ENCODE measurements around the gene MXD1.

Gene MXD1

DNA sequence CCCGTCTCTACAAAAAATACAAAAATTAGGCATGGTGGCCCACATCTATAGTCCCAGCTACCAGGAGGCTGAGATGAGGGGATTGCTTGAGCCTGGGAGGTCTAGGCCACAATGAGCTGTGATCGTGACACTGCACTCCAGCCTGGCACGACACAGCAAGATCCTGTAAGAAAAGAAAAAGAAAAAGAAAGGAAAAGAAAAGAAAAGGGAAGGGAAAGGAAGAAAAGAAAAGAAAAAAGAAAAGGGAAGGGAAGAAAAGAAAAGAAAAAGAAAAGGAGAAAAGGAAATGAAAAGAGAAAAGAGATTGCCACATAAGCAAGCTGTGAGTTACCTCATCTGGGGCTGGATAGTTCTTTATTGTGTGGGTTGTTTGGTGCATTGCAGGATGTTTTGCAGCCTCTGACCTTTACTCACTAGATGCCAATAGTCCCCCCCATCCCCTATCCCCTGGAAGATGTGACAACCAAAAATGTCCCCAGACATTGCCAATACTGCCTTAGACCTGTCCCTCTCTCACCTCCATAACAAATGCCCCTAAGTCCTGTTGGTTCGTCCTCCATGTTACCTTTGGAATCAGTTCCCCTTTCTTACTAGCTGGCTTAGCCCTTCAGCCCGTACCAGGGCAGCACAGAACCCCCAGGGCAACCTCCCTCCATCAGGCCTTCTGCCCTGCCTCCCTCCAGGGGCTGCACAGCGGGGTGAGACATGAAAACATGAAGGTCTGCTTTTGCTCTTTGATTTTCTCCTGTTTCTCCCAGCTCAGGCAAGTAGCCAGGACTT is 37.6 kb downstream of the MXD1 start:
- H3K4me3 ChIP-seq (ENCODE audit: low read depth, low read length) = no peak overlapping the region
- TF ChIP-seq, protein P1, sequence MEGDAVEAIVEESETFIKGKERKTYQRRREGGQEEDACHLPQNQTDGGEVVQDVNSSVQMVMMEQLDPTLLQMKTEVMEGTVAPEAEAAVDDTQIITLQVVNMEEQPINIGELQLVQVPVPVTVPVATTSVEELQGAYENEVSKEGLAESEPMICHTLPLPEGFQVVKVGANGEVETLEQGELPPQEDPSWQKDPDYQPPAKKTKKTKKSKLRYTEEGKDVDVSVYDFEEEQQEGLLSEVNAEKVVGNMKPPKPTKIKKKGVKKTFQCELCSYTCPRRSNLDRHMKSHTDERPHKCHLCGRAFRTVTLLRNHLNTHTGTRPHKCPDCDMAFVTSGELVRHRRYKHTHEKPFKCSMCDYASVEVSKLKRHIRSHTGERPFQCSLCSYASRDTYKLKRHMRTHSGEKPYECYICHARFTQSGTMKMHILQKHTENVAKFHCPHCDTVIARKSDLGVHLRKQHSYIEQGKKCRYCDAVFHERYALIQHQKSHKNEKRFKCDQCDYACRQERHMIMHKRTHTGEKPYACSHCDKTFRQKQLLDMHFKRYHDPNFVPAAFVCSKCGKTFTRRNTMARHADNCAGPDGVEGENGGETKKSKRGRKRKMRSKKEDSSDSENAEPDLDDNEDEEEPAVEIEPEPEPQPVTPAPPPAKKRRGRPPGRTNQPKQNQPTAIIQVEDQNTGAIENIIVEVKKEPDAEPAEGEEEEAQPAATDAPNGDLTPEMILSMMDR (IDR thresholded peaks at IDR 0.05; ENCODE audit: low read depth, low read length) = no peak
- TF ChIP-seq MYC (IDR thresholded peaks at IDR 0.05; ENCODE audit: low read depth, low read length) = no peak
- TF ChIP-seq, protein P2, sequence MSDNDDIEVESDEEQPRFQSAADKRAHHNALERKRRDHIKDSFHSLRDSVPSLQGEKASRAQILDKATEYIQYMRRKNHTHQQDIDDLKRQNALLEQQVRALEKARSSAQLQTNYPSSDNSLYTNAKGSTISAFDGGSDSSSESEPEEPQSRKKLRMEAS (IDR thresholded peaks at IDR 0.05; ENCODE audit: low read depth, low read length) = no peak
- TF ChIP-seq POLR2A (IDR thresholded peaks at IDR 0.05; ENCODE audit: extremely low read depth, insufficient read length) = no peak
- DNase-seq (ENCODE audit: low read depth) = no peak

DNA sequence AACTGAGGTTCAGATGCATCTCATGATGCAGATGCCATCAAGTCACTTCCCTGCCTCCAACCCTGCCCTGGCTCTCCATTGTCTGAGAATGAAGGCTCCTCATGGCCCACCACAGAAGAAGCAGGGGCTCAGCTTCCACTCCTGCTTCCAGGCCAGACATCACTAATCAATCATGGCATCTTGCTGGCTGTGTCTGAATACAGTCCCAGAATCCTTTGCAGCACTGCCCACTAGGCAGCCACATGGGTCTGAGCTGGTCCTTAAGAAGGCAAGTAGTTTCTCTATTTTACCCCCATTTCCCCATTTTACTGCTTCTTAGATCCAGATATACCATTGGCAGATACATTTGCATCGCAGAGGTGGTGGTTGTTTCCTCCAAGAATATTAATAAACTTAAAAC is 39.2 kb downstream of the MXD1 start:
- no peak overlapping the region for H3K4me3 ChIP-seq (ENCODE audit: low read depth, low read length)
- DNase-seq (ENCODE audit: low read depth) = no peak
- TF ChIP-seq POLR2A (IDR thresholded peaks at IDR 0.05; ENCODE audit: extremely low read depth, insufficient read length) = no peak
- TF ChIP-seq, protein P1 (IDR thresholded peaks at IDR 0.05; ENCODE audit: low read depth, low read length) = no peak
- no peak for TF ChIP-seq MYC (IDR thresholded peaks at IDR 0.05; ENCODE audit: low read depth, low read length)
- TF ChIP-seq, protein P2 (IDR thresholded peaks at IDR 0.05; ENCODE audit: low read depth, low read length) = no peak

DNA sequence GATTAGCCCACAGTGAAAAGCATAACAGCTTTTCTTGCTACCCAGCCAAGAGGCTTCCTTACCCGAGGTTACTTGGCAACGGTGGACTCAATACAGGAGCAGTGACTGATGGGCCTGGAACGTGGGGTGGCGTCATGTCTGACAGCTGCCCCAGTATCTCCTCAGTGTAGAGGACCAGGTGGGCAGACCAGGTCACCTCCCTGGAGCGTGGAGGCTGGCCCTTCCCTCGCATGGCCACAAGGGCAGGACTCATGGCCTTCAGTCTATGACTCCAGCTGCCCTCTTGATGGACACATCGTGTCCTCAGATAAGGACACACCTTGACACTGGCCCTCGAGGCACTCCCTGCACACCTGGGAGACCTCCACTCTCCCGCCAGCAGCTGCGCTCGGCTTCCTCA is 40.1 kb downstream of the MXD1 start:
- H3K4me3 ChIP-seq (ENCODE audit: low read depth, low read length) = no peak overlapping the region
- TF ChIP-seq, protein P2 (IDR thresholded peaks at IDR 0.05; ENCODE audit: low read depth, low read length) = no peak
- TF ChIP-seq, protein P1 (IDR thresholded peaks at IDR 0.05; ENCODE audit: low read depth, low read length) = no peak
- TF ChIP-seq MYC (IDR thresholded peaks at IDR 0.05; ENCODE audit: low read depth, low read length) (no peak), POLR2A (IDR thresholded peaks at IDR 0.05; ENCODE audit: extremely low read depth, insufficient read length) (no peak)
- DNase-seq (ENCODE audit: low read depth) = no peak

DNA sequence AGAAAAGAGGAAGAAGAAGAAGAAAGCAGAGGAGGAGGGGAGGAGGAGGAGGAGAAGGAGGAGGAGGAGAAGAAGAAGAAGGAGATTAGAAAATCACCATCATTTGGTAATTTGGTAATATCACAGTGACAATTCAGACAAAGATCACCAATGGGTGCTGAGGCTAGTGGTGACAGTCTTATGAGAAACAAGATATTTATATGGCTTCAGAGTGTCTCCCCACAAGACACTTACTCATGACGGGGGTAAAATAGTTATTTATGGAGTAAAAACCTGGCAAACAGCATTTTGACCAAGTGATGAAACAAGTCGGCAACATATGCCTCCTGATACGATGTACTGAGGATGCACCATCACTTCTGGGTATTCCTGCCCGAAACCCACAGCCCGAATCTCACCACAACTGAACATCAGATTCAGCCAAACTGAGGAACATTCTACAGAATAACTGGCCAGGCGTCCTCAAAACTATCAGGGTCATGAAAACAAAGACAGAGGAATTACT is 41.6 kb downstream of the MXD1 start:
- TF ChIP-seq, protein P1 (IDR thresholded peaks at IDR 0.05; ENCODE audit: low read depth, low read length) = no peak
- TF ChIP-seq, protein P2 (IDR thresholded peaks at IDR 0.05; ENCODE audit: low read depth, low read length) = no peak
- TF ChIP-seq POLR2A (IDR thresholded peaks at IDR 0.05; ENCODE audit: extremely low read depth, insufficient read length) (no peak), MYC (IDR thresholded peaks at IDR 0.05; ENCODE audit: low read depth, low read length) (no peak)
- DNase-seq (ENCODE audit: low read depth) = no peak
- no peak overlapping the region for H3K4me3 ChIP-seq (ENCODE audit: low read depth, low read length)

DNA sequence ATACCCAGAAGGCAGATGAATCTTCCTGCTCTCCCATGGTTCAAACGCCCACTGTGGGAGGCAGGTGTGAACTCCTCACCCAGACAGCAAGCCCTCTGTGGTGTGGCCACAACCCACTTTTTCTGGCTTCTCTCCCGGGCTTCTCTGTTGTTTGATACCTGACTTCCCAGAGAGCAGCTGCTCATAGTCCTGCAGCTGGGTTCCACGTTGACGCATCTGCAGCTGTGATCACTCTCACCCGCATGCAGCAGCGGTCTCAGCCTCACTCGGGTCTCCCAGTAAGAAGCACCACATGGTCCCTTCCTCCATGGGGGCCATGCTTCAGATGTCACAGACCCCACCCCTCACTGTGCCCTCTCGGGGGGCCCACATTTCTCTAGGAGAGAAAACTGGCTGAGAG is 43.1 kb downstream of the MXD1 start:
- DNase-seq (ENCODE audit: low read depth) = no peak
- TF ChIP-seq POLR2A (IDR thresholded peaks at IDR 0.05; ENCODE audit: extremely low read depth, insufficient read length) (no peak), MYC (IDR thresholded peaks at IDR 0.05; ENCODE audit: low read depth, low read length) (no peak)
- TF ChIP-seq, protein P1 (IDR thresholded peaks at IDR 0.05; ENCODE audit: low read depth, low read length) = no peak
- TF ChIP-seq, protein P2 (IDR thresholded peaks at IDR 0.05; ENCODE audit: low read depth, low read length) = no peak
- H3K4me3 ChIP-seq (ENCODE audit: low read depth, low read length) = no peak overlapping the region
